Panc1 (cell line): ENCODE measurements around the gene SSTR5.

ENCODE experiments used
- POLR2AphosphoS5 ChIP-seq: IDR thresholded peaks from 2 replicates; pipeline ENCODE4 v1.6.1; 2012; ENCODE audit warnings: mild to moderate bottlenecking, low read depth, low read length, moderate library complexity
- TF ChIP-seq, protein P1 (sequence below): fragments of 450-650 bp; IDR thresholded peaks from 2 replicates; pipeline ENCODE4 v1.5.1; 2017; ENCODE audit warnings: mild to moderate bottlenecking

DNA sequence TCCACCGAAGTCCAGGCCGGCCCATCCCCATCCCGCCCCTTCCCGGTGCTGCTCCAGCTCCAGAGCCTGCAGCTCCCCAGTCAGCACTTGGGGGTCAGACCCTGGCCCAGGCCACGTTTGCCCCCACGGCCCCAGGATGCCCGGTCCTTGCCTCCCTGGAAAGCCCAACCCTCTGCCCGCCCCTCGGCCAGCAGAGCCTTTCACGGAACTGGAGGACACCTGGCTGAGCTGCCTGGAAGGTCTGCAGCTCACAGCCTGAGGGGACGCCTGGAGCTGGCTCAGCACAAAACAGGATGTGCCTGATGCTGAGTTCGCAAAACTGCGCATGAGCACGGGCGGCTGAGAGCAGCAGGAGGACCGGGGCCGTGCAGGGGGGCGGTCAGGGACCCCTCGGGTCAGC lies 29.7 kb upstream of the SSTR5 start:
- TF ChIP-seq, protein P1, sequence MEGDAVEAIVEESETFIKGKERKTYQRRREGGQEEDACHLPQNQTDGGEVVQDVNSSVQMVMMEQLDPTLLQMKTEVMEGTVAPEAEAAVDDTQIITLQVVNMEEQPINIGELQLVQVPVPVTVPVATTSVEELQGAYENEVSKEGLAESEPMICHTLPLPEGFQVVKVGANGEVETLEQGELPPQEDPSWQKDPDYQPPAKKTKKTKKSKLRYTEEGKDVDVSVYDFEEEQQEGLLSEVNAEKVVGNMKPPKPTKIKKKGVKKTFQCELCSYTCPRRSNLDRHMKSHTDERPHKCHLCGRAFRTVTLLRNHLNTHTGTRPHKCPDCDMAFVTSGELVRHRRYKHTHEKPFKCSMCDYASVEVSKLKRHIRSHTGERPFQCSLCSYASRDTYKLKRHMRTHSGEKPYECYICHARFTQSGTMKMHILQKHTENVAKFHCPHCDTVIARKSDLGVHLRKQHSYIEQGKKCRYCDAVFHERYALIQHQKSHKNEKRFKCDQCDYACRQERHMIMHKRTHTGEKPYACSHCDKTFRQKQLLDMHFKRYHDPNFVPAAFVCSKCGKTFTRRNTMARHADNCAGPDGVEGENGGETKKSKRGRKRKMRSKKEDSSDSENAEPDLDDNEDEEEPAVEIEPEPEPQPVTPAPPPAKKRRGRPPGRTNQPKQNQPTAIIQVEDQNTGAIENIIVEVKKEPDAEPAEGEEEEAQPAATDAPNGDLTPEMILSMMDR, result no peak
- TF ChIP-seq POLR2AphosphoS5, result no peak
